Measurements from ENCODE around the gene CD207.

GRCh38 chr2:70806620-70807019, 29.0 kb downstream of the CD207 start:
- TF ChIP-seq POLR2A (IDR thresholded peaks at IDR 0.05) (no peak), EP300 (IDR thresholded peaks at IDR 0.05) (no peak), POLR2AphosphoS5 (IDR thresholded peaks at IDR 0.05) (no peak)
